ENCODE results near the gene AP1M1.
"Not testable (repeated sequence)": the region's sequence is repeated elsewhere in the genome, so short reads cannot be mapped to it uniquely, and the experiment has no call there.

AP1M1 gene

GRCh38 chr19:16261584-16262368 lies 64.1 kb downstream of the AP1M1 start:
- no peak for DNase-seq (ENCODE audit: low spot score)

GRCh38 chr19:16262618-16263017 lies 64.9 kb downstream of the AP1M1 start:
- DNase-seq (ENCODE audit: low spot score), result no peak

GRCh38 chr19:16263141-16263761 lies 65.5 kb downstream of the AP1M1 start:
- no peak for DNase-seq (ENCODE audit: low spot score)

- DNase-seq (ENCODE audit: low spot score), result no peak
Measured at GRCh38 chr19:16265205-16265604, 67.5 kb downstream of the AP1M1 start.

- DNase-seq (ENCODE audit: low spot score), result no peak
Measured at GRCh38 chr19:16265890-16266585, 68.3 kb downstream of the AP1M1 start.

GRCh38 chr19:16266586-16266942 lies 68.9 kb downstream of the AP1M1 start:
- no peak for DNase-seq (ENCODE audit: low spot score)

GRCh38 chr19:16268676-16269319 lies 71.1 kb downstream of the AP1M1 start:
- DNase-seq (ENCODE audit: low spot score), result no peak

GRCh38 chr19:16272945-16273344 lies 75.2 kb downstream of the AP1M1 start:
- DNase-seq (ENCODE audit: low spot score), result no peak

GRCh38 chr19:16274447-16274846 lies 76.7 kb downstream of the AP1M1 start:
- DNase-seq (ENCODE audit: low spot score), result no peak

GRCh38 chr19:16280306-16280705 lies 82.6 kb downstream of the AP1M1 start:
- DNase-seq (ENCODE audit: low spot score), result no peak

GRCh38 chr19:16281743-16282142 lies 84.0 kb downstream of the AP1M1 start:
- DNase-seq (ENCODE audit: low spot score), result no peak

- no peak for DNase-seq (ENCODE audit: low spot score)
Measured at GRCh38 chr19:16283210-16284061, 85.7 kb downstream of the AP1M1 start.

GRCh38 chr19:16284505-16284904 lies 86.8 kb downstream of the AP1M1 start:
- no peak for DNase-seq (ENCODE audit: low spot score)

- DNase-seq (ENCODE audit: low spot score), result not testable (repeated sequence)
Measured at GRCh38 chr19:16285079-16285478, 87.4 kb downstream of the AP1M1 start.

GRCh38 chr19:16285769-16286498 lies 88.2 kb downstream of the AP1M1 start:
- DNase-seq (ENCODE audit: low spot score), result no peak

GRCh38 chr19:16288544-16288943 lies 90.8 kb downstream of the AP1M1 start:
- no peak for DNase-seq (ENCODE audit: low spot score)

GRCh38 chr19:16289594-16289993 lies 91.9 kb downstream of the AP1M1 start:
- no peak for DNase-seq (ENCODE audit: low spot score)

- no peak for DNase-seq (ENCODE audit: low spot score)
Measured at GRCh38 chr19:16290692-16291091, 93.0 kb downstream of the AP1M1 start.

- no peak for DNase-seq (ENCODE audit: low spot score)
Measured at GRCh38 chr19:16293118-16294091, 95.7 kb downstream of the AP1M1 start.

GRCh38 chr19:16295057-16295456 lies 97.3 kb downstream of the AP1M1 start:
- DNase-seq (ENCODE audit: low spot score), result no peak

All from RKO (cell line).